Nephron progenitor cell (in vitro differentiated cells): Measurements from ENCODE around the gene PANK1.

Experiments used
- DNase-seq: peaks from one replicate; pipeline ENCODE4 v3.0.0; 2021
- H3K27ac Mint-ChIP-seq: 2 replicates; pipeline ENCODE4 v1.8.0; 2021; ENCODE audit warnings: mild to moderate bottlenecking, moderate library complexity, mixed read lengths
- H3K27me3 Mint-ChIP-seq: 2 replicates; pipeline ENCODE4 v1.8.0; 2021; ENCODE audit warnings: mild to moderate bottlenecking, low read depth, mixed read lengths; ENCODE audit not compliant: poor library complexity
- H3K36me3 Mint-ChIP-seq: 2 replicates; pipeline ENCODE4 v1.8.0; 2021; ENCODE audit warnings: low read depth, mixed read lengths
- H3K4me1 Mint-ChIP-seq: 2 replicates; pipeline ENCODE4 v1.8.0; 2021; ENCODE audit warnings: mixed read lengths
- H3K4me3 Mint-ChIP-seq: 2 replicates; pipeline ENCODE4 v1.8.0; 2021; ENCODE audit warnings: mild to moderate bottlenecking, moderate library complexity, mixed read lengths
- H3K9me3 Mint-ChIP-seq: 2 replicates; pipeline ENCODE4 v1.8.0; 2021; ENCODE audit warnings: mild to moderate bottlenecking, moderate library complexity, mixed read lengths
- CTCF ChIP-seq: fragments of 200-600 bp; sonication (generic); IDR thresholded peaks from 2 replicates; pipeline ENCODE4 v1.5.0; 2021; ENCODE audit warnings: antibody characterized with exemption

Gene PANK1

GRCh38 chr10:89683883-89684282 is 38.8 kb upstream of the PANK1 start:
- TF ChIP-seq CTCF: no peak
- no peak for DNase-seq
- Mint-ChIP-seq H3K4me1 (no peaks in the 10 kb centered on the region), H3K27ac (no peak overlapping the region), H3K27me3 (peaks cover 3% of the 10 kb centered on the region), H3K36me3 (no peaks in the 10 kb centered on the region), H3K4me3 (no peak overlapping the region), H3K9me3 (no peaks in the 10 kb centered on the region)

GRCh38 chr10:89679986-89680385 is 34.9 kb upstream of the PANK1 start:
- H3K36me3 Mint-ChIP-seq: no peaks in the 10 kb centered on the region
- no peak overlapping the region for H3K27ac Mint-ChIP-seq
- TF ChIP-seq CTCF: no peak
- no peak for DNase-seq
- peaks cover 4% of the 10 kb centered on the region for H3K4me1 Mint-ChIP-seq
- H3K9me3 Mint-ChIP-seq: no peaks in the 10 kb centered on the region
- H3K4me3 Mint-ChIP-seq: no peak overlapping the region
- H3K27me3 Mint-ChIP-seq: peaks cover 6% of the 10 kb centered on the region

- Mint-ChIP-seq H3K27ac (no peak overlapping the region), H3K4me3 (no peak overlapping the region), H3K36me3 (no peaks in the 10 kb centered on the region), H3K4me1 (peaks cover 9% of the 10 kb centered on the region), H3K27me3 (peaks cover 3% of the 10 kb centered on the region), H3K9me3 (no peaks in the 10 kb centered on the region)
- no peak for TF ChIP-seq CTCF
- no peak for DNase-seq
Measured at GRCh38 chr10:89677341-89677740, 32.3 kb upstream of the PANK1 start.

GRCh38 chr10:89670926-89671325 is 25.9 kb upstream of the PANK1 start:
- H3K27me3 Mint-ChIP-seq: no peaks in the 10 kb centered on the region
- H3K4me1 Mint-ChIP-seq: peaks cover 21% of the 10 kb centered on the region
- H3K9me3 Mint-ChIP-seq: no peaks in the 10 kb centered on the region
- no peak overlapping the region for H3K4me3 Mint-ChIP-seq
- no peak overlapping the region for H3K27ac Mint-ChIP-seq
- no peaks in the 10 kb centered on the region for H3K36me3 Mint-ChIP-seq
- no peak for DNase-seq
- no peak for TF ChIP-seq CTCF

GRCh38 chr10:89669985-89670384 is 24.9 kb upstream of the PANK1 start:
- peaks cover 16% of the 10 kb centered on the region for H3K4me1 Mint-ChIP-seq
- no peak for TF ChIP-seq CTCF
- no peaks in the 10 kb centered on the region for H3K27me3 Mint-ChIP-seq
- H3K36me3 Mint-ChIP-seq: no peaks in the 10 kb centered on the region
- H3K27ac Mint-ChIP-seq: no peak overlapping the region
- H3K9me3 Mint-ChIP-seq: no peaks in the 10 kb centered on the region
- DNase-seq: no peak
- no peak overlapping the region for H3K4me3 Mint-ChIP-seq

GRCh38 chr10:89668386-89669071 is 23.5 kb upstream of the PANK1 start:
- Mint-ChIP-seq H3K27me3 (no peaks in the 10 kb centered on the region), H3K27ac (peak overlapping the region; percentile 40), H3K4me3 (no peak overlapping the region), H3K36me3 (no peaks in the 10 kb centered on the region), H3K4me1 (peaks cover 12% of the 10 kb centered on the region), H3K9me3 (no peaks in the 10 kb centered on the region)
- no peak for TF ChIP-seq CTCF
- DNase-seq: no peak
